Measurements from ENCODE around the gene PNKD.
"Not testable (repeated sequence)": the region's sequence is repeated elsewhere in the genome, so short reads cannot be mapped to it uniquely, and the experiment has no call there.

Gene PNKD

DNA sequence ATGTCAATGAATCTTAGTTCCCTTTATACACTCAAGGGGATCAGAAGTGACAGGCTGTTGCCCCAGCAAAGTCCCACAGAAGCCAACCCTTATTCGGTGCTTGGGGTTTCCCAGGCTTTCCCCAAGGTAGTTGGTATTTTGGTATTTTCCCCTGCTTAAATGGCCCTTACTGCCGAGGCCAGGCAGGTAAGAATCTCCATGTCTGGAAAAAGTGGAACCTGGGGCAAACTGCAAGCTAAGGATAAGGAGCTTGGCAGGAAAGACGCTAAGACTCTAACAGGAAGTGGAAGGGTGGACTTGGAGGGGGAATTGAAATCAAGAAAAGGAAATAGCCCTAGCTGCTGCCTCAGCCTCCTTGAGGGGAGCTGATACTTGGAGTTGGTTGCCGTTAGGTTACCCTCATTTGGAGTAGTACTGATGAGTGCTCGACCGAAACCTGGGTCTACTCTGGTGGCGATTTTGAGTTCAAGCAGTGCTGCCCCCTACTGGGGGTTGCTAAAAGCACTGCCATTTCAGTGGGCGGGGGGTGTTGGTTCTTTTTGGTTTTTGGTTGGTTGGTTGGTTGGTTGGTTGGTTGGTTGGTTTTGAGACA, 12.8 kb upstream of the PNKD start:
- peak; percentile 77 for DNase-seq

DNA sequence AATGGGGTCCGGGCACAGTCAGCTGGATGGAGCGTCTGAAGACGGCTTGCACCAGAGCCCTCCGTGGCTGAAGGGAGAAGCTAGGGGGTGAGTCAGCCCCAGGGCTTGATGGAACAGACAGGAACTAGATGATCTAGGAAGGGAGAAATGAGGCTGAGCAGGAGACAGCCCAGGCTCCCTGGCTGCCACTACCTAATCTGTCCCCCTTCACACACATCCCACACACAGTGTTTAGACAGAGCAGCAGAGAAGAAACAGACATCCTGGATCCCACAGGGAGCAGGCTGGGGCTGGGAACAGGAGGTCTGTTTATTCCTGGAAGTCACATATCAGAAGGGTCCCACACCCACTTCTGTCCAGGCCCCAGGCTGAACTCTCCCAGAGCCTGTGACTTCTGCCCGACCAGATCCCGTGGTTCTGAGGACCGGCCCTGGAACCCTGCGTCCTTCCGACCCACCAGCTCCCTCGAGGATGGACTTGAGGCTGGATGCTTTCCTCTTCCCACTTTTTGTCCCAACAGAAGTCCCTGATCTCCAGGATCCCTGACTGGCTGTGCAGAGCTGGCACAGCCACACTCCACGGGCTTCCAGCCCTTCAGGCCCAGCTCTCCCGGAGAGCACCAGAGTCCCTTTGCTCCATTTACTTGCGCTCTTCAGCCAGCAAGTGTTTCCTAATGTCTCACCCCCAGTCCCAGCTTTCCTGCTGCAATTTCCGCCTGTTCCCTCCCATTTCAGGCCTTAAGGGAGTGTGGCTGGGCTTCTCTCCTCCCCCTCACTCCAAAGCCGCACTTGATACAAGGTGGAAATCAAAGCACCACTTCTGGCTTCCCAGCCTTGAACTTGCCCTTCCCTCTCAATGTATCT, 11.0 kb upstream of the PNKD start:
- DNase-seq = no peak

DNA sequence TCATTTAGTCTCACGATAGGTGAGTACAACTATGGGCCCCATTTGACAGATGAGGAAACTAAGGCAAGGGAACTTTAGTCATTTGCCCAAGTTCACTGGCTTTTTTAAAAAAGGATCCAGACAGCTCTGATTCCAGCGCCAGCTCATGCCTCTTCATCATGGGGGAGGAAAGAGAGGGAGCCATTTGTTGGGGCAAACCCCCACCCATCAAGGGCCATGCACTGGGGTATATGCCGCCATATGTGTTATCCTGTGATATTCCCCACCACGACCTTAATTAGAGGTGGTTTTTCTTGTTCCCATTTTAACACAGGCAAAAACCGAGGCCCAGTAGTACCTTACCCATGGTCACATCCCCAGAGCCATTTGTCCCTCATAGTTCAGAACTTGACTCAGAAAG, 10.2 kb upstream of the PNKD start:
- no peak for DNase-seq

DNA sequence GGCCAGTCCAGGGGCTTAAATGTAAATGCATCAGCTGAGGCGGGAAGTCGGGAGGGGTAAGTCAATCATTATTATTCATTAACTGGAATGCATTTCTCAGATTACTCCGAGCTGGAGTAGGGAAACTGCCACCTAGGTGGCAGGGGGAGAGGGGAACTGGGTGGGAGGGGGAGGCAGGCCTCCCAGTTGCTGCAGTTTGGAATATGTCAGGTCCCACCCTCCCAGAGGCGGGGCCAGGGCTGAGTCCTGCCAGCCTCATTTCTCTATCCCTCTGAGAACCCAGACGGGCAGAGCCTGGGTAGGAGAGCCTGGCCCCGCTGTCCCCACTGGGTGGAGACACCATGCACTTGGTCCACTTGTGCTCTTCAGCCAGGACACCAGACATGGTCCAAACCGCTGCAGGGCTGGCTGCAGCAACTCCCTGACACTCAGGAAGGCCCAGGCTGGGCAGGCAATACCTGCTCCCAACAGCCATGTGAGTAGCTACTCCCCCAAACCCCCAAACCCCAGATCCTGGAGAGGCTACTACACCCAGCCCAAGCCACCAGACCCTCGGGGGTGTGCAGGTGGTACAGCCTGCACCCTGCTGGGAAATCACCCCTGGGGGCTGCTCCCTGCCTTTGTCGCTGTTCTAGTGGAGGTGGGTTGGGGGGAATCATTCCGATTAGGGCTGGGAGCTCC, 9.4 kb upstream of the PNKD start, which contains the start of gene GPBAR1:
TSS of gene GPBAR1 (plus strand) at position 274 of the 681 bp plus-strand sequence. CDS start 1,710 bp downstream, outside the sequence.
- DNase-seq = no peak

DNA sequence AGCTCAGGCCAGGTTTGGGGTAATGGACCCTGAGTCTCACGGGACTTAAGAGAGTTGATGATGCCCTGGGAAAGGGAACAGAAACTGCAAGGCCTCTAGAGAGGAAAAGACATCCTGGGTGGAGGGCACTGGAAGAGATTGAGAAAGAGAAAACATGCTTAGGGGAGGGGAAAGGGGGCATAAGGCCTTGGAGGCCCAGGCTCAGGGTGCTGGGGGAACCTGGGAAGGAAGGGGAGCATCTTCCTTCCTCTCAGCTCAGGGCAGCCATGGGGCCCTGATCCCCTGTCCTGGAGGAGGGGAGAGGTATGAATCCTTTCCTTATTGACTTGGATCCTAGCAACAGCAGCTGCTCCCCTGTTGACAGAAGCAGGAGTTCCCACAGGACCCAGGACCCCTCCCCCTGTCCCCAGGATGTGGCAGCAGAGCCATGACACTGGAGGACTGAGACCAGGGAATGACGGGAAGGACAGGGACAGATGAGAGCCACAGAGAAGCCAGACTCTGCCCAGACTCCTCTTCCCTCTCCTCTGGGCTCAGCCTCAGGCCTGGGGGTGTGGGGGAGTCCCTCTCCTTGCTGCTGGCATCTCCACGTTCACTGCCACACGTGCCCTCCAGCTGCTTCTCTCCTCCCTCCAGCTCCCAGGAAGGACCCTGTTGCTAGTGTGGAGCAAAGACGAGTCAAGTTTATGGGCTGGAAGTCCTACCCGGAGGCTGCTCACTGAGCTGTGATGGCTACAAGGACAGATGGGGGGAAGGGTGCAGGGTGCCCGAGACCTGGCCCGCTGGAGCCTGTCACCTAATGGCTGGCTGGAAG, 8.7 kb upstream of the PNKD start:
- DNase-seq = no peak

DNA sequence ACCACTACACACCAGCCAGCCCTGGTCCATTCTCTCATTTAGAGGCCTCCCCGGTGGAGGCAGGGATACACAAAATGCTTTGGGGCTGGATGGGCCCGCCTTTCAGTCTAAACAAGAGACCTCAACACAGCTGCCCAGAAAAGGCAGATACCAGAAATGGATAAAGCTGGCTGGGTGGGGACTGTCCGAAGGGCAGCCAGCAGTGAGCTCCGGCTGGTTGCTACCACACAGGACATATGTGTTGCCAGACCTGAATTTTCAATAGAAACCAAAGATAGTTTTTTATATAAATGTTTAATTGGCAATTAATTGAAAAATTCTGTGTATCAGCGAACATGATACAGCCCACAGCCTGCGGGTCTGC, 8.1 kb upstream of the PNKD start:
- DNase-seq = no peak

DNA sequence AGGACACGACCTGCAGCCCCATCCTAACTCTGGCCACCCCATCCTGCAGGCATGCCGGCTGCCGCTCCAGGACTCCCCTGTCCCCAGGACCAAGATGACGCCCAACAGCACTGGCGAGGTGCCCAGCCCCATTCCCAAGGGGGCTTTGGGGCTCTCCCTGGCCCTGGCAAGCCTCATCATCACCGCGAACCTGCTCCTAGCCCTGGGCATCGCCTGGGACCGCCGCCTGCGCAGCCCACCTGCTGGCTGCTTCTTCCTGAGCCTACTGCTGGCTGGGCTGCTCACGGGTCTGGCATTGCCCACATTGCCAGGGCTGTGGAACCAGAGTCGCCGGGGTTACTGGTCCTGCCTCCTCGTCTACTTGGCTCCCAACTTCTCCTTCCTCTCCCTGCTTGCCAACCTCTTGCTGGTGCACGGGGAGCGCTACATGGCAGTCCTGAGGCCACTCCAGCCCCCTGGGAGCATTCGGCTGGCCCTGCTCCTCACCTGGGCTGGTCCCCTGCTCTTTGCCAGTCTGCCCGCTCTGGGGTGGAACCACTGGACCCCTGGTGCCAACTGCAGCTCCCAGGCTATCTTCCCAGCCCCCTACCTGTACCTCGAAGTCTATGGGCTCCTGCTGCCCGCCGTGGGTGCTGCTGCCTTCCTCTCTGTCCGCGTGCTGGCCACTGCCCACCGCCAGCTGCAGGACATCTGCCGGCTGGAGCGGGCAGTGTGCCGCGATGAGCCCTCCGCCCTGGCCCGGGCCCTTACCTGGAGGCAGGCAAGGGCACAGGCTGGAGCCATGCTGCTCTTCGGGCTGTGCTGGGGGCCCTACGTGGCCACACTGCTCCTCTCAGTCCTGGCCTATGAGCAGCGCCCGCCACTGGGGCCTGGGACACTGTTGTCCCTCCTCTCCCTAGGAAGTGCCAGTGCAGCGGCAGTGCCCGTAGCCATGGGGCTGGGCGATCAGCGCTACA, 7.4 kb upstream of the PNKD start:
- DNase-seq = no peak

DNA sequence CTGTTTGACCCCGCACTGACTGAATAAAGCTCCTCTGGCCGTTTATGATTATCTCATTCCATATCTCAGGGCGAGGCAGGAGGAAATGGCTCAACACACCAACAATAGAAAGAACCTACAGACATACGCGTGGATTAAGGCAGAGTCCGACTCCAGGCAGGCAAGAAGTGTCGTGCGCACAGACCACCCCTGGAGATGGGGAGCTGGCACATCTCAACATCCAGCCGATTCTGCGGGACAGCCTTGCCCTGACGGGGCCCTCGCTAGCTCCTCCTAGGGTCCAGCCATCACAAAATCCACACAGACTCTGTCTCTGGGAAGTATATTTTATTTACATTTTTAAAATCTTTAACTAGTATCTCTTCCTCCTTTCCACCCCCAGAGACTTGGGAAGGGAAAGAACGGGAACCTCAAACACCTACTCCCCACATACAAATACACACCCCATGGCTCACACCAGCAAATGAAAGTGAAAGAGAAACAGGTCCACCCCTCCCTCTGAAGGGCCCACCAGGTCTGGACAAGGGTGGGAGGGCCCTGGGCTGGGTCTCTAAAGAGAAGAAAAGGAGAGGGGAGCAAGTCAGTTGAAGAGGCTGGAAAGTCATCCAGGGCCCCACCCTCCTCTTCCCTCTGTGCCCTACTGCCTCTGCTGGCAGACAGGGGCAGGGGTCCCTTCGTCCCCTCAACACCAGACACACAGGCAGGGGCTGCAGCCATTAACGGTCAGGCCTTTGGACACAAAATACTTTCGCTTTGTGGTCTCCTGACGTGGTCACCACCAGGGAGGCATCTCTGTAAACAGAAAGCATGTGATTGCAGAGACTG, 6.3 kb upstream of the PNKD start:
- no peak for DNase-seq

DNA sequence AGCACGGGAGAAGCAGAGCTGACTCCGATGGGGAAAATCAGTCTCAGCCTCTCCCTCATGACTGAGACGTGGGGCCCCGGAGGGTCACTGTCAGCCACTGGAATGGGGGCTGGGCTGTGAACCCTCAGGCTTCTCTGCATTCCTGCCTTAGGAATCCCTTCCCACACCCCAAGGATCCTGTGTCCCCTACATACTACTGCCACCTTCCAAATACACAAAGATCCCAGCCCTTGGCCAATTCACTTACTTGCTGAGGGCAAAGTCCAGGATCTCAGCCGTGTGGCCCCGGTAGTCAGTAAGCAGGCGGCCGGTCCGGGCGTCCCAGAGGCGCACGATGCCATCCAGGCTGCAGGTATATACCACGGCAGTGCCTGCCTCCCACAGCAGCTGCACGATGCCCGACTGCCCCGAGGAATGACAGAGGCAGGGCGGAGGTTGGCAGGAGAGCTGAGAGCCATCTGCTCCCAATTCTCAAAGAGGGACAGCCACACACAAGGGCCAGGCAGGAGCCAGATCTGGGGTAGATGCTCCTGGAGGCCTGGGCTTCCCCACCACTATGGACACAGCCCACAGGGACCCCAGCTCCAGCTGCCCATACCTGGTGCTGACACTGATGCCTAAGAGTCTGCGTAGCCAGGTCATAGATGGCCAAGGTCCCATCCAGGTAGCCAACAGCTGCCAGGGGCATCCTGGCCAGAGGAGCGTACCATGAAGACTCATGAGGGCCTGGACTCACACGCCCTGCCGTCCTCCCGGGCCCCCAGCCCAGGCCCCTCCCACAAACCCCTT, 5.4 kb upstream of the PNKD start:
- no peak for DNase-seq

DNA sequence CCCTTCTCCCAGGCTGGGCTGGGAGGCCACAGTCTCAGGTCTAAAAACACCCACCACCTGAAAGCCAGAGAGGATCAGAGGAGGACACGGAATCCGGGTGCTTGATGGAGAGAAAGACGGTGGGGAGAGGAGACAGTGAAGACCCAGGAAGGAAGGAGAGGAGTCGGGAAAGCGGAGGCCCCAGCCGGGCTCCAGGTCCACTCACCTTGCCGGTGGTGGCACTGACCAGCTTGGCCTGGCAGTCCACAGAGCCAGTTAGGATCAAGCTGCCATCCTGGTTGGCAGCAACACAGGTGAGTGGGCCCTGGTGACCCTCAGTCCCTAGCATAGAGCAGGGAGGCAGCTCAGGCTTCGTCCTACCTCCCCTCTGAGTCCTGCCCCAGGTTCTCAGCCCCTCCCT, 4.7 kb upstream of the PNKD start:
- DNase-seq = no peak

DNA sequence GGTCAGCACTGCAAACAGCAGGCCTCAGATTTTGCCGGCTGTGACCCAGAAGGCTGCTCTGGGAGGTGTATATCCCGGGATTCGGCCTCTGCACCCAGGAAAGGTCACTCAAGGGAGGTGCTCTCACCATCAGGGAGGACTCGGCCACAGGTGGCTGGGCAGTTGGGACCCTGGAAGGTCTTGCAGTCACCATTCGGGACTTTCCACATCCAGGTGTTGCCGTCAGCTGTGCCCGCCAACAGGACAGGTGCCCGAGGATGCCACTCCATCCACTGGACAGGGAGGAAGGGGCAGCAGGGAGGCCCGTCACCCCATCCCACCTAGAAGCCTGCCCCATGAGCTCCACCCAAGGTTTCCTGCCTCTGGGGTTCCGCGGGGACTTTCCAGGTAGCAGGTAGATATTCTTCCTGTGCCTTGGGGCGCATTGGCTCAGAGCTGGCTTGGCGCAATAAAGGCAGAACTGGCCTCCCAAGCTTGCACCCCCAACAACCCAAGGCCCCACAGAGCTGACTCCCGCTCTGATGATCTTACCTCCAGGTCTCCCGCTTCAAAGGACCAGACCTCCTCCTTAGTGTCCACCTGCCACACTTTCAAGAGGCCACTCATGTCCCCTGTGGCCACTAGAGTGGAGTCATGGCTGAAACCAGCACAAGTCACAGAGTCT, 3.9 kb upstream of the PNKD start:
- DNase-seq = no peak

DNA sequence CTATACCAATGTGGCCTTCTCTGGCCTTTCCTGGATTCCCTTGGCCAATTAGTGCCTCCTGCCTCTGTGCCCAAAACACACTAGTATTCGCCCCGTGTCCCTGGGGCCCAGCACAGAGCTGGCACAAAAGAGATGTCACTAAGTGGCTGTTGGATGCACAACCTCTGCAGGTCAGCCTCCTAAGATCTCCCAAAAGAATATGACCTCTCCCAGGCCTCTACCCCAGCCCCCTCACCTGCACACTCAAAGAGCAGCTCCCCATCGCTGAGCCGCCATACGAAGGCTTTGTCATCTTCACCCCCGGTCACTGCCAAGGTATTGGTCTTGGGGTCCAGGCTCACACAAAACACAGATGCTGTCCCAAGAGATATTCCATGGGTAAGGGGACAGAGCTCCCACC, 3.1 kb upstream of the PNKD start:
- DNase-seq = no peak

DNA sequence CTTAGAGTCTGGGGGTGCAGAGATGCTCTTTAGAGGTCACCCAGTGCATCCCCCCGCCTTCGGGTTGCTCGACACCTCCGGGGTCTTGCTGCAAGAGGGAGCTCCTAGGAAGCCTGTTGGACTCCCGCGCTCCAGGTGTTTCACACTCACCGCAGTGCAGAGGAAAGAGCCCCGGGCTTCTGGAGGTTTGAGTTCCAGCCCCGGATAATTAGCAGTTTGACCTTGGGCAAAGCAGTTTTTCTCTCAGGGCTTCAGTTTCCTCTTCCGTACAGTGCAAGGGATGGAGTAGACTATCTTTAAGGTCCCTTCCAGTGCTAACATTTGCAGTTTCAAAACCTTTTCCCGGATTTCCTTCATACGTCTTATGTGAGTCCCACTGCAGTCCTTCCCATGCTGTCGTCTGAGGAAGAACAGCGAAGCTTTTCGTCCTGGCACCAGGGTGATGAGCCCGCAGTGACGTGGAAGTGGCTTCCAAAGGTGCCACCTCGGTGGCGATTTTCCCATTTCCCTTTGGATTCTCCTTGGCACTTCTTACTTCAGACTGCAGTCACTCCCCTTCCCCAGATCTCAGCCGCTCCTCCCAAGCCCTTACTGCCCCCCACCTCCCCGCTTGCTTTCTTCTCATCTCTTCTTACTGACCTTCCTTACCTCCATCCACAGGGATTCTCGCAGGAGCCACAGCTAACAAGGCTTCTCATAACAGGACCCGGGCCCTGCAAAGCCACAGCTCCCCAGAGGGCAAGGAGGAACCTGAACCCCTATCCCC, 585 bp downstream of the PNKD start:
- DNase-seq = no peak

DNA sequence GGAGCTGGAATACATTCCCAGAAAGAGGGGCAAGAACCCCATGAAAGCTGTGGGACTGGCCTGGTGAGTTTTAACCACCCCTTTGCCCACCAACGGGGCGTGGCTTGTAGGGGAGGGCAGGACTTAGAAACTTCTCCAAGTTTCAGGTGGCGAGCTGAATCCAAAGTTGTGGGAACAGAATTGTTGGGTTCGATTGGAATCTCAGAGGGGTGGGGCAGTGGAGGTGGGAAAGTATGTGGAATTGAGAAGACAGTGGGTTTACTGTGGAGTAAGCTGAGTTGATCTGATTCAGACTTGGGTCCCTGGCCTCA, 1.1 kb downstream of the PNKD start:
- DNase-seq = no peak

DNA sequence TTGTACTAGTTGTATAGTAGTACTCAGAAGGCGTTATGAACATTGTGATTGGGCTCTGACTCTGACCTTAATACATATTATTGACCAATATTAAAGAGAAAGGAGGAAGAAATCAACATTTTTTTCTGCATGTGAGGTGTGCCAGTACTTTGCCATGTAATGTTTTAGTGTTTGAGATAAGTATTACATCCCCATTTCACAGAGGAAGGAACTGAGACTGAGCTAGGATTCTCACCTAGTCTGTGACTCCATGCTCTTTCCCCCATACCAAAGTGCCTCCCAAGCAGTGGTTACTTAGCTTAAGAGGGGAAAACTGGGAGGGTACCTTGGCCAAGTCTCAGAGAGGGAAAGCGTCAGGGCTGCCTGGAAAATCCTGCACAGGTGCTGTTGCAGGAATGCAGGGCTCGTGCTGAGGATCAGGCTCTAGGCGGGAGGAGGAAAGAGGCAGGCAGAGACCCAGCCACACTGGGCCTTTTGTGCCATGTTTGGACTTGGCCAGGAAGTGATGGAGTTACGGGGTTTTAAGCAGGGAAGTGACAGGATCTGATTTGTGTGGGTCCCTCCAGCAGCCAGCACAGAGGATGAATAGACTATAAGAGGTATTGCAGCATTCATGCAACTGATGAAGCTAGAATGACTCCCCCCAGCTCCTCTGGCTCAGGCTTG, 1.7 kb downstream of the PNKD start:
- no peak for DNase-seq

DNA sequence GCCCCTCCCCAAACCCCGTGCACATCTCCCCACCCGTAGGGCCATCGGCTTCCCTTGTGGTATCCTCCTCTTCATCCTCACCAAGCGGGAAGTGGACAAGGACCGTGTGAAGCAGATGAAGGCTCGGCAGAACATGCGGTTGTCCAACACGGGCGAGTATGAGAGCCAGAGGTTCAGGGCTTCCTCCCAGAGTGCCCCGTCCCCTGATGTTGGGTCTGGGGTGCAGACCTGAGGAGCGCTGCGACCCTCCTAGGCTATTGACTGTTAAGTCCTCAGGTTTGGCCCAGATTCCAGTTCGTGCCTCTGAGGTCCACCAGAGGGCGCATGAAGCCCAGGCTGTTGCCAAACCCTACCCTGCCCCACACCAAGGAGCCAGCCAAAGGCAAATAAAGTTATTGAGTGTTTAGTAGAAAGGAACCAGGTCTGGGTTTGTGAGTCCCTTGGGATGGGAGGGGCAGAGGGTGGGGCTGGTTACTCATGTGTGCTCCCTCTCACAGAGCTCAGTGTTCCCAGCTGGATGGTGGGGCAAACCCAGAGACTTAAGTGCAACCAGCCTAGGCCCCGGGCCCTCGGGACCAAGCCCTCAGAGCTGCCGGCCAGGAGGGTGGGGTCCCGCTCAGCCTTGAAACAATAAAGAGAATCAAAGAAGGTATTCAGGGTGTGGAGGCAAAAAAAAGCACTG, 2.4 kb downstream of the PNKD start:
- peak; percentile 77 for DNase-seq

DNA sequence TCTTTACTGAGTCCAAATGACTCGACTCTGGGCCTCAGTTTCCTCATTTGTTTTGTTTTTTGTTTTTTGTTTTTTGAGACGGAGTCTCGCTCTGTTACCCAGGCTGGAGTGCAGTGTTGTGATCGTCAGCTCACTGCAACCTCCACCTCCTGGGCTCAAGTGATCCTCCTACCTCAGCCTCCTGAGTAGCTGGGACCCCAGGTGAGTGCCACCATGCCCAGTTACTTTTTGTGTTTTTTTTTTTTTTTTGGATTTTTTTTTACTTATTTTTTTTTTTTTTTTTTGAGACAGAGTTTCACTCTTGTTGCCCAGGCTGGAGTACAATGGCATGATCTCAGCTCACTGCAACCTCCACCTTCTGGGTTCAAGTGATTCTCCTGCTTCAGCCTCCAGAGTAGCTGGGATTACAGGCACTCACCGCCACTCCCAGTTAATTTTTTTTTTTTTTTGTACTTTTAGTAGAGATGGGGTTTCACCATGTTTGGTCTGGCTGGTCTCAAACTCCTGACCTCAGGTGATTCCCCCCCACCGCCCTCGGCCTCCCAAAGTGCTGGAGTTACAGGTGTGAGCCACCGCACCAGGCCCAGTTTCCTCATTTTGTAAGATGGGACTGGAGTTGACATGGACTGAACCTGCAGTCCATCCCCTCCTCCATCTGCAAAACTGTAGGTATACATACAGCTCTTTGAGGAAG, 3.0 kb downstream of the PNKD start:
- DNase-seq = not testable (repeated sequence)
